GM18508 (cell line): Measurements from ENCODE around the gene FAM180B.

Experiments used
- ATAC-seq: cut with Tn5 transposase; IDR thresholded peaks from one replicate; pipeline ENCODE4 v1.9.1; 2021; ENCODE audit warnings: moderate number of reproducible peaks; ENCODE audit not compliant: insufficient read depth, unreplicated experiment

The FAM180B gene

GRCh38 chr11:47566149-47566698 lies 20.3 kb upstream of the FAM180B start:
- no peak for ATAC-seq

DNA sequence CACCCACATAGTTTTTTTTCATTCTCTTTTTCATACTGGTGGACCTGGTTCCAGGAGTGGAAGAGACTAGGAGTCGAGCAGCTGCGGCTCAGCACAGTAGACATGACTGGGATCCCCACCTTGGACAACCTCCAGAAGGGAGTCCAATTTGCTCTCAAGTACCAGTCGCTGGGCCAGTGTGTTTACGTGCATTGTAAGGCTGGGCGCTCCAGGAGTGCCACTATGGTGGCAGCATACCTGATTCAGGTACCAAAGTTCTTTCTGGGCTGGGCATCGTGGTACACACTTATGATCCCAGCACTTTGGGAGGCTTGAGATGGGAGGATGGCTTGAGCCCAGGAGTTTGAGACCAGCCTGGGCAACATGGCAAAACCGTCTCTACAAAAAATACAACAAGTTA lies 16.8 kb upstream of the FAM180B start:
- no peak for ATAC-seq

DNA sequence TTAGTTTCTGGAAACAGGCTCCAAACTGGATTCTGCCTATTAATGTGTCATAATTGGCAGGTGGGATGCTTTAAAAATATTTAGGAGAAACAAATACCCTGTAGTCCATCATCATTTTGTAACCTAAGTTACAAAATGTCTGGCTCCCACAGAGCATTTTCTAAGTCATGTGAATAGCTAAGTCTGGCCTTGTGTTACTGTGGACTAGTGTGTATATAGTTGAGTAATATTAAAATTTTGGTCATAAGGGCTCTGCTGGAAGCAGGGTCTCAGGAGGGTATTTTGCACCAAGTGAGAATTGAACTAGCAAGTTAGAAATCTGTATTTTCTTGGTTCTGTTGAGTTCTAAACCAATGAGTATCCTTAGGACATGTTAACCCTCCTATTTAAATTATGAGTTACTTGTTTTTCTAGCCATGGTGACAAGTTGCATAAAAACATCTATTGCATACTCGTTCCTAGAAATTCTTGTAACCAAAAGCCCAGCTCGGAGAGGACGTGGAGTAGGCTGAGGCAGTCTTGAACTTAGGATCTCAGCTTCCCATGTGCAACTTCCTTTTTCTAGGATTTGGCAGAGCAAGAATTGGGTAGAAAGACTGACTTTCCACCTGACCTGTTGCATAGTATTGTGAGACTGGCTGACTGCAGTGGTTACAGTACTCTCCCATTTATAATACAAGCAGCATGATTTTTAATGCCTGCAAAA lies 15.7 kb upstream of the FAM180B start:
- no peak for ATAC-seq

- ATAC-seq: no peak
Observed at GRCh38 chr11:47571357-47571729, 15.1 kb upstream of the FAM180B start.

- ATAC-seq: no peak
Observed at GRCh38 chr11:47571895-47572294, 14.6 kb upstream of the FAM180B start.

- no peak for ATAC-seq
Observed at GRCh38 chr11:47572715-47573255, 13.7 kb upstream of the FAM180B start.

- no peak for ATAC-seq
Observed at GRCh38 chr11:47573321-47573720, 13.2 kb upstream of the FAM180B start.

DNA sequence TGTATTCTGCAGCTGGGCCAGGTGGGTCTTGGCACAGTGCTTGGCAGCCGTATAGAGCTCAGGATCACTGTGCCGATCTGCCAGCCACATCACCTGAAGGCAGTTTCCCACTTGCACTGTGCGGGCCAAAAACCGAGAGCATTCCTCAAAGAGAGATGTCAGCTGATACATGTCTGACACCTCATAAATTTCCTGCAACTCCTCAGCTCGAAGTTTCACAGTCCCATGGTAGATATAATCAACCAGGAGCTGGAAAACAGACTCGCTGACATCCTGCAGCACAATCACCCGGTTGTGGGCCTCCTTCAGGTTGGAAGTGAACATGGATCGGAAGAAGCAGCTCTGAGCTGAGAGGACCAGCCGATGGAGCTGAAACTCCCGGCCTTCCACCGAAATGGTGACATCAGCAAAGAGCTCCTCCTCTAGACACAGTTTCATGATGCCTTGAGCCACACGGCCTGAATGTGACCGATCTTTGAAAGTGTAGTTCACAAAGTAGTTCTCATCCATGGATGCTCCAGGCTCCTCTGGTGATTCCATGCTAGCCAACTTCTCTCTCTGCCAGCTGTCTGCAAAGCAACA lies 8.9 kb upstream of the FAM180B start:
- no peak for ATAC-seq

DNA sequence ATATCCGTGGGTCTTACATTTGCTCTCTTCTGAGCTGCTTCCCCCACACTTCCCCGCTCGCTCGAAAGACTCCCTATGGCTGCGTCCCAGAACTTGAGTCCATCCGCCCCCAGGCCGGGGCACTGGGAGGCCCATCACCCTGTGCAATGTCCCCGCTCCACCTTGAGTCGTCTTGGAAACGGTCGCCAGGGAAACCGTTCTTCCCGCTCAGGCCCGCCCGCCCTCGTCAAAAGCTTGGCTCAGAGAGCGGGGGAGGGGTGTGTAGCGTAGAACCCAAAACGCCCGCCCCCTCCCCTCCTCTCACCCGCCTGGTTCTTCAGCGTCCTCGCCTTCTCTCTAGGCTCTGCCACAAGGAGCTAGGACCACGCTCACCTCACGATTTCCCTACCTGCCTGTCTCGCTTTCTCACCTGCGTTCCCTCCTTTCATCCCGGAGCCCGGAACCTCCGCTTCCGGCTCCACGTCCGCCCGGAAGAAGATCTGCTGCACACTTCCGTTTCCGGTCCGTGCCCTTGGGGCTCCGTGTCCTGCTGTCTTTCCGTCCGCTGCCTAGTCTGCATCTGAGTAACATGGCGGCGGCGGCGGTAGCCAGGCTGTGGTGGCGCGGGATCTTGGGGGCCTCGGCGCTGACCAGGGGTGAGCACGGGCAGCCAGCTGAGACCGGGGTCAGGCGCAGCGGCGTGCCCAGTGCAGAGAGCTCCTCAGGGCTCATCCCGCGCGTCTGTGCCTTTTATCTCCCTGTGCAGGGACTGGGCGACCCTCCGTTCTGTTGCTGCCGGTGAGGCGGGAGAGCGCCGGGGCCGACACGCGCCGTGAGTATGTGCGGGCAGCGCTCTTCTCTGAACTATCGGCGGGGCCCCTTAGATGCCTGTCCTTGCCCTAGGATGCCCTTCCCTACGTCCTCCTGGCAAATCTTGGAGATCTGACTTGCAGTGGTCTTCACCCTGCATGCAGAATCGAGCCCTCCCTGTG lies 7.7 kb upstream of the FAM180B start, which contains the start of the genes KBTBD4 and NDUFS3:
Gene KBTBD4, minus strand, starts transcription at position 447 of the 971 bp plus-strand sequence. Its CDS starts 19 bp downstream, at position 428.
Gene NDUFS3, plus strand, starts transcription at position 551 of the 971 bp plus-strand sequence. Its CDS starts 18 bp downstream, at position 569.
- peak; percentile 77 for ATAC-seq

DNA sequence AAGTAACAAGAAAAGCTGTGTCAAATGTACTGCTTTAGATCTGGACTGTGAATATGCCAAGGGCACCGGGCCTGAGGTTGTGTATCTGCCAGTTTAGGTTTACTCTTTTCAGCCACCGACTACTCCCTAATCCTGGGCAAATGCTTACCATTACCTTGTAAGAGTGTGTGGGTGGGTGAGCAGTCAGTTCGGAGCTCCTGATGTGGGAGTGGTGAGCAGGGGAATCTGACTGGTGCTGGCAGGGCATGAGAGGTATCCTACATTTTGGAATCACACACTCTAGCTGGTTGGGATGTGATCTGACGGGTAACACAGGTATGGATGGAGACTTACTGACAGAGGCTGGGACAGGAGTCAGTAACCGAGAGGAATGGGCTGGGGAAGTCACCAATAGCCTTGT lies 2.6 kb upstream of the FAM180B start:
- no peak for ATAC-seq

GRCh38 chr11:47587039-47587716 lies 700 bp downstream of the FAM180B start:
- ATAC-seq: no peak

DNA sequence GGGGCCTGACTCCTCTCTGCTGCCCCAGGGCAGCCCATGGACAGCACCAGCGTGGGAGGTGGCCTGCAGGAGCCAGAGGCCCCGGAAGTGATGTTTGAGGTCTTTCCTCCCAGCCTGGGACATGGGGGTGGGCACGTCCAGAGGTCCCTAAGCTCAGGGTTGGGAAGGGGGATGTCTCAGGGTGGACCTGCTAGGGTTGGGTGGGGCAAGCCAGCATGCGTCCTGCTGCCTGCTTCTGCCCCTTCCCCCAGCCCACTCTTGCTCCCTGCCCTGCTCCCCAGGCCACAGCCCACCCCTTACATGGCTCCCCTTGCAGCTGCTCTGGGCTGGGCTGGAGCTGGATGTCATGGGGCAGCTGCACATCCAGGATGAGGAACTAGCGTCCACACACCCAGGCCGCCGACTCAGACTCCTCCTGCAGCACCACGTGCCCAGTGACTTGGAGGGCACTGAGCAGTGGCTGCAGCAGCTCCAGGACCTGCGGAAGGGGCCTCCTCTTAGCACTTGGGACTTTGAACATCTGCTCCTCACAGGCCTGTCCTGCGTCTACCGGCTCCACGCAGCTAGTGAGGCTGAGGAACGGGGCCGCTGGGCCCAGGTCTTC lies 1.3 kb downstream of the FAM180B start:
- no peak for ATAC-seq

DNA sequence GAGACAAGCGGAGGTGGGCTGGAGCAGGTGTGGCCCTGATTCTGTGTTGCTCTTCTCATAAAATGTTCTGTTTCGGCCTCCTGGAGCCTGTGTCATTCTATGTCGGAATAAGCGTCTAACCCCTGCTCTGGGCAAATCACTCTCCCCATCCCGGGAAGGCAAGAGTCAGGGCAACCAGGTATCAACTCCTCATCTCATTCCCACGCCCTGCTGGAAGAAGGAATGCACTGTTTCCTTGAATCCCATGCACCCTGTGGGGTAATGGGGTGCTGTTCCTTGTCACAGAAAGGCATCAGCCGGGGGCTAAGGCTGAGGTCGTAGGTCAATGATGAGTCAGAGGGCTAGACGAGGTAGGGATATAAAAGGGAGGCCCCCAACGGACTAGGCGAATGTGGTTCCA lies 2.6 kb downstream of the FAM180B start:
- ATAC-seq: no peak

- no peak for ATAC-seq
Observed at GRCh38 chr11:47589584-47589976, 3.1 kb downstream of the FAM180B start.

GRCh38 chr11:47589977-47590861 lies 3.7 kb downstream of the FAM180B start:
- no peak for ATAC-seq

GRCh38 chr11:47591764-47592163 lies 5.3 kb downstream of the FAM180B start:
- ATAC-seq: no peak

DNA sequence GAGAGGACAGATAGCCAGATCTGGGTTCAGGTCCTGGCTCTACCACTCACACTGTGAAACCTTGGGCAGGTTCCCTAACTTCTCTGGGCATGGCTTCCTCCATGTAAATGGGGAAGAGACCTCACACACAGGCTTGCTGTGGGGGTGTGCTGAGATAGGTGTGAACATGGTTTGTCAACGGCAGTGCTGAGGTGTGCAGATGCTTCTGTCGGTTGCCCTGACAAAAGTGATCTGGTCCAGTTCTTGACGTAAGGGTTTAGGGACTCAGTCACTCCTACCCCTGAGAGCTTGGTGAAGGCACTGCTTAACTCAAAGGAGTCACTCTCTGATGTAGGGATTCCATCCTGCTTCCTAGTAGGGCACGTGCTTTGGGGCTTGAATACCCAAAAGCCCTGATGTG lies 5.8 kb downstream of the FAM180B start:
- no peak for ATAC-seq

DNA sequence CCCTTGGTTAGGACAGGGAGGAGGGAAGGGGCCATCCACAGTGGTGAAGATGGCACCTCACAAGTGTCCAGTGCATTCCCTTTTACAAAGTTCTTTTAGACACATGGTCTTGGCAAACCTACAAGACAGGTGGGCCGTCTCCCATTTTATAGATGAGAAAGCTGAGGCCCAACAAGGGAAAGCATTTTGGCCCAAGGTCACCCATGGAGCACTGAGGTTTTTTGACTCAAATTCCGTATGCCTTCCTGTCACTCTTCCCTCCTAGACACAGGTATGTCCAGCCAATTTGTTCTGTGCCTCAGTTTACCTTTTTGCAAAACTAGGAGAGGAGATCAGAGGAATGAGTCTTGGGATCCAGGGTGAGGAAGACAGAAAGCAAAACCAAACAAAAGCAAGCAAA lies 6.5 kb downstream of the FAM180B start:
- ATAC-seq: no peak
